K562 (cell line): Measurements from ENCODE around the gene PSME1. TPM values are rescaled to one million over a fixed set of nuclear protein-coding genes. Genes with fewer than 3 reads are reported as not detected.
A peak's percentile ranks its signal among the peaks of the same experiment; 100 is the strongest.

Experiments used
- ATF7 ChIP-seq: fragments of 450-650 bp; IDR thresholded peaks from 2 replicates; pipeline ENCODE4 v1.7.1; 2014; ENCODE audit warnings: mild to moderate bottlenecking, moderate library complexity
- CREBBP ChIP-seq: IDR thresholded peaks from one replicate; pipeline ENCODE4 v1.6.1; 2012; ENCODE audit warnings: low read depth, mild to moderate bottlenecking, control low read depth, inconsistent platforms, low read length
- CTBP1 ChIP-seq: fragments of 450-650 bp; IDR thresholded peaks from 2 replicates; pipeline ENCODE4 v1.6.1; 2016; ENCODE audit warnings: borderline replicate concordance
- DACH1 ChIP-seq: fragments of 450-650 bp; IDR thresholded peaks from 2 replicates; pipeline ENCODE4 v1.6.1; 2018; ENCODE audit not compliant: partially characterized antibody
- FOXM1 ChIP-seq, 2 experiments: fragments of 450-650 bp in 1 of 2; sonication (generic) in 1 of 2; formaldehyde crosslinking in 1 of 2; IDR thresholded peaks; 2 replicates each; pipeline versions ENCODE4 v1.6.1 to v1.9.0; 2017 to 2022; ENCODE audit warnings: low read depth in 2 of 2, mild to moderate bottlenecking in 2 of 2, missing genetic modification reagents in 1 of 2, moderate library complexity in 1 of 2
- FOXO4 ChIP-seq: fragments of 450-650 bp; formaldehyde crosslinking; IDR thresholded peaks from 2 replicates; pipeline ENCODE4 v1.4.0; 2020; ENCODE audit warnings: mild to moderate bottlenecking, moderate library complexity
- HDAC2 ChIP-seq: fragments of 450-650 bp; IDR thresholded peaks from 2 replicates; pipeline ENCODE4 v1.6.1; 2016; ENCODE audit warnings: mild to moderate bottlenecking
- JUND ChIP-seq, 2 experiments: IDR thresholded peaks; 2 replicates in 1 of 2; 3 replicates in 1 of 2; pipeline ENCODE4 v1.6.1; 2011; ENCODE audit warnings: borderline replicate concordance in 2 of 2, low read depth in 2 of 2, low read length in 2 of 2, improper control_type of control experiment in 1 of 2, missing biosample characterization in 1 of 2, missing genetic modification characterization in 1 of 2, missing genetic modification reagents in 1 of 2
- NCOR1 ChIP-seq: fragments of 450-650 bp; IDR thresholded peaks from 2 replicates; pipeline ENCODE4 v1.6.1; 2016; ENCODE audit warnings: mild to moderate bottlenecking, moderate library complexity
- NELFE ChIP-seq: IDR thresholded peaks from 2 replicates; pipeline ENCODE4 v1.6.1; 2011; ENCODE audit warnings: mild to moderate bottlenecking; ENCODE audit not compliant: insufficient read depth, insufficient read length
- NFATC3 ChIP-seq: fragments of 450-650 bp; IDR thresholded peaks from 2 replicates; pipeline ENCODE4 v1.6.1; 2017; ENCODE audit warnings: mild to moderate bottlenecking
- PHF8 ChIP-seq: fragments of 200-600 bp; sonication (generic); IDR thresholded peaks from 2 replicates; pipeline ENCODE4 v1.6.1; 2012; ENCODE audit warnings: mixed run types, mild to moderate bottlenecking, inconsistent platforms, low read length, moderate library complexity, borderline replicate concordance
- RAD21 ChIP-seq, 2 experiments: fragments of 250-450 bp in 1 of 2; fragments of 450-650 bp in 1 of 2; sonication (Bioruptor Pico) in 1 of 2; formaldehyde crosslinking in 1 of 2; IDR thresholded peaks in 1 of 2; conservative IDR thresholded peaks in 1 of 2; 2 replicates each; pipeline versions ENCODE4 v1.4.0 to v1.8.0; 2020 to 2022; ENCODE audit warnings: mild to moderate bottlenecking in 2 of 2, moderate library complexity in 1 of 2
- SMARCB1 ChIP-seq: IDR thresholded peaks from 2 replicates; pipeline ENCODE4 v1.6.1; 2011; ENCODE audit warnings: improper control_type of control experiment, low read depth; ENCODE audit not compliant: insufficient read length
- SP1 ChIP-seq: sonication (generic); formaldehyde crosslinking; IDR thresholded peaks from 2 replicates; pipeline ENCODE4 v1.8.1; 2022; ENCODE audit warnings: mild to moderate bottlenecking, missing genetic modification reagents
- TAF1 ChIP-seq: IDR thresholded peaks from 2 replicates; pipeline ENCODE4 v1.6.1; 2011; ENCODE audit warnings: mild to moderate bottlenecking, low read length, moderate library complexity; ENCODE audit not compliant: insufficient read depth, control insufficient read depth, severe bottlenecking; ENCODE audit errors: extremely low read depth
- TFAP4 ChIP-seq: sonication (generic); formaldehyde crosslinking; IDR thresholded peaks from 2 replicates; pipeline ENCODE4 v1.8.0; 2022; ENCODE audit warnings: missing genetic modification reagents, mild to moderate bottlenecking, moderate library complexity, borderline replicate concordance
- THRB ChIP-seq: fragments of 450-650 bp; formaldehyde crosslinking; conservative IDR thresholded peaks from 2 replicates; pipeline ENCODE4 v1.4.0; 2022; ENCODE audit warnings: mild to moderate bottlenecking, missing genetic modification characterization
- ZNF347 ChIP-seq: fragments of 450-650 bp; formaldehyde crosslinking; IDR thresholded peaks from 2 replicates; pipeline ENCODE4 v1.4.0; 2020; ENCODE audit warnings: low read depth, mild to moderate bottlenecking, moderate library complexity
- ZNF41 ChIP-seq: fragments of 250-450 bp; sonication (Bioruptor Pico); conservative IDR thresholded peaks from 2 replicates; pipeline ENCODE4 v1.4.0; 2020; ENCODE audit warnings: mild to moderate bottlenecking
- polyA plus RNA-seq, 8 experiments: library from polyadenylated mRNA; depleted of rRNA in 4 of 8; stranded (reverse) in 5 of 8; unstranded in 3 of 8; fragments of >200 nt; fragmentation: Nextera tagmentation in 2 of 8; fragmentation: Illumina TruSeq in 1 of 8; extraction: Ambion mirVana in 2 of 8; extraction: Trizol in 1 of 8; gene quantifications; 2 replicates each; pipeline versions ENCODE4 v1.2.1 to v1.2.3, GENCODE V29; 2011 to 2014; ENCODE audit warnings: inconsistent platforms in 1 of 8, missing spikeins in 1 of 8
- total RNA-seq, 7 experiments: library from RNA; depleted of rRNA in 6 of 7; stranded (reverse); fragments of >200 nt in 6 of 7; fragmentation: Illumina TruSeq in 2 of 7; extraction: Trizol in 2 of 7; gene quantifications; 2 replicates each; pipeline versions ENCODE4 v1.2.1 to v1.2.3, GENCODE V29; 2011 to 2021; ENCODE audit warnings: low replicate concordance in 1 of 7
- TF ChIP-seq, protein P1 (sequence below): fragments of 450-650 bp; conservative IDR thresholded peaks from 2 replicates; pipeline ENCODE4 v1.6.1; 2016; ENCODE audit warnings: missing genetic modification characterization, low read depth, mild to moderate bottlenecking, control low read depth, missing compliant biosample characterization

The PSME1 gene
- total and polyA plus RNA-seq, 9 of the 15 experiments (the other 6 are each of a cell fraction or from before 2014, with no cell fraction given): 20.3 to 180 (median 67.5) TPM

GRCh38 chr14:24160850-24161804 lies 25.1 kb downstream of the PSME1 start, which contains the start of gene IRF9 (continued):
- no peak for TF ChIP-seq CREBBP
- TF ChIP-seq ZNF347 (CRISPR knock-in tag): no peak
- peak; percentile 52; the same call in 1 of the 2 replicates for TF ChIP-seq JUND (IDR thresholded peaks at IDR 0.05; ENCODE audit: borderline replicate concordance, low read depth, low read length)
- TF ChIP-seq JUND (tag; IDR thresholded peaks at IDR 0.05; ENCODE audit: borderline replicate concordance, low read depth, low read length): no peak; the same call in 2 of the 3 replicates
- TF ChIP-seq CTBP1: peak; percentile 96
- TF ChIP-seq, protein P1, sequence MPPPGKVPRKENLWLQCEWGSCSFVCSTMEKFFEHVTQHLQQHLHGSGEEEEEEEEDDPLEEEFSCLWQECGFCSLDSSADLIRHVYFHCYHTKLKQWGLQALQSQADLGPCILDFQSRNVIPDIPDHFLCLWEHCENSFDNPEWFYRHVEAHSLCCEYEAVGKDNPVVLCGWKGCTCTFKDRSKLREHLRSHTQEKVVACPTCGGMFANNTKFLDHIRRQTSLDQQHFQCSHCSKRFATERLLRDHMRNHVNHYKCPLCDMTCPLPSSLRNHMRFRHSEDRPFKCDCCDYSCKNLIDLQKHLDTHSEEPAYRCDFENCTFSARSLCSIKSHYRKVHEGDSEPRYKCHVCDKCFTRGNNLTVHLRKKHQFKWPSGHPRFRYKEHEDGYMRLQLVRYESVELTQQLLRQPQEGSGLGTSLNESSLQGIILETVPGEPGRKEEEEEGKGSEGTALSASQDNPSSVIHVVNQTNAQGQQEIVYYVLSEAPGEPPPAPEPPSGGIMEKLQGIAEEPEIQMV (tag): no peak
- no peak for TF ChIP-seq NFATC3
- TF ChIP-seq TFAP4 (CRISPR knock-in tag): peak; percentile 78
- TF ChIP-seq PHF8: peak; percentile 50; the same call in 1 of the 2 replicates
- peak; percentile 54 for TF ChIP-seq NCOR1
- TF ChIP-seq FOXM1 (IDR thresholded peaks at IDR 0.05; ENCODE audit: low read depth): no peak
- TF ChIP-seq FOXM1 (CRISPR knock-in tag; IDR thresholded peaks at IDR 0.05; ENCODE audit: low read depth): no peak
- TF ChIP-seq NELFE: no peak
- TF ChIP-seq ATF7: peak; percentile 58; the same call in 1 of the 2 replicates
- TF ChIP-seq FOXO4 (CRISPR knock-in tag): no peak
- peak; percentile 75 for TF ChIP-seq SP1 (CRISPR knock-in tag)
- no peak for TF ChIP-seq ZNF41 (CRISPR knock-in tag)
- 0 out of 2 replicates have a peak, but pooled peaks have one; percentile 45 for TF ChIP-seq HDAC2
- TF ChIP-seq RAD21 (CRISPR knock-in tag; conservative IDR thresholded peaks at IDR 0.05 in 1 of 2, IDR thresholded peaks at IDR 0.05 in 1 of 2): peak; percentile 67
- peak; percentile 12 for TF ChIP-seq TAF1
- no peak for TF ChIP-seq SMARCB1
- no peak for TF ChIP-seq THRB (CRISPR knock-in tag)
- no peak for TF ChIP-seq DACH1
